ENCODE results near the gene OPN5.

DNA sequence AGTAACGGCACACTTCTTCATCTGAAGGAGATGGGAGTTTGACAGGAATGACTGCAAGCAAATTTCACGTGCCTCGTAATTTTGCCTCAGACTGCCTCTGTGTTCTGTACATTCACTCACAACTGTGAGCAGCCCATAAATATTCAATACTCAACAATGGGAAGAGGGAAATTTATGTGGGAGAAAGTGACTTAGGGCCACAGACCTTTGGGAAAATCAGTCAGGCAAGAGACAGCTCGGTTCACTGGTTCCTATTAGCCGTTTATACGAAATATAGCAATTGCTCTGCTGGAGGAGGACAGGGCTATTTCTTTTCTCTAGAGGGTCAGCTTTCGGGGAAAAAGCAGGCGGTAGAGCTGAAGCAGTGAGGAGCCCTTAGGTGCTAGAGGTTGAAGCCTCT lies 28.0 kb downstream of the OPN5 start:
- TF ChIP-seq, protein P1, sequence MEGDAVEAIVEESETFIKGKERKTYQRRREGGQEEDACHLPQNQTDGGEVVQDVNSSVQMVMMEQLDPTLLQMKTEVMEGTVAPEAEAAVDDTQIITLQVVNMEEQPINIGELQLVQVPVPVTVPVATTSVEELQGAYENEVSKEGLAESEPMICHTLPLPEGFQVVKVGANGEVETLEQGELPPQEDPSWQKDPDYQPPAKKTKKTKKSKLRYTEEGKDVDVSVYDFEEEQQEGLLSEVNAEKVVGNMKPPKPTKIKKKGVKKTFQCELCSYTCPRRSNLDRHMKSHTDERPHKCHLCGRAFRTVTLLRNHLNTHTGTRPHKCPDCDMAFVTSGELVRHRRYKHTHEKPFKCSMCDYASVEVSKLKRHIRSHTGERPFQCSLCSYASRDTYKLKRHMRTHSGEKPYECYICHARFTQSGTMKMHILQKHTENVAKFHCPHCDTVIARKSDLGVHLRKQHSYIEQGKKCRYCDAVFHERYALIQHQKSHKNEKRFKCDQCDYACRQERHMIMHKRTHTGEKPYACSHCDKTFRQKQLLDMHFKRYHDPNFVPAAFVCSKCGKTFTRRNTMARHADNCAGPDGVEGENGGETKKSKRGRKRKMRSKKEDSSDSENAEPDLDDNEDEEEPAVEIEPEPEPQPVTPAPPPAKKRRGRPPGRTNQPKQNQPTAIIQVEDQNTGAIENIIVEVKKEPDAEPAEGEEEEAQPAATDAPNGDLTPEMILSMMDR (conservative IDR thresholded peaks at IDR 0.05), result no peak
- no peak for TF ChIP-seq EZH2 (IDR thresholded peaks at IDR 0.05; ENCODE audit: low read depth)
